CD4-positive, alpha-beta memory T cell (primary cell): Measurements from ENCODE around the gene HNRNPC. TPM values are rescaled to one million over a fixed set of nuclear protein-coding genes. Genes with fewer than 3 reads are reported as not detected.
"Not testable (repeated sequence)": the region's sequence is repeated elsewhere in the genome, so short reads cannot be mapped to it uniquely, and the experiment has no call there.

Experiments
- CTCF ChIA-PET: fragments of 350-600 bp; sonication (Branson Sonifier 250); formaldehyde crosslinking; loops from one replicate; lab custom pipeline; 2021; ENCODE audit warnings: inconsistent platforms; ENCODE audit not compliant: partially characterized antibody; lab: Charles Lee
- POLR2A ChIA-PET: fragments of 350-600 bp; sonication (Branson Sonifier 250); formaldehyde crosslinking; loops from one replicate; lab custom pipeline; 2021; ENCODE audit not compliant: partially characterized antibody; lab: Charles Lee
- DNase-seq, 5 donors: peaks; one replicate each; pipeline versions ENCODE4 v3.0.0 to v3.0.0-alpha.2; 2020 to 2022; ENCODE audit warnings: mixed read lengths in 1 of 5
- H3K27ac ChIP-seq: one replicate; pipeline ENCODE4 v1.7.0; 2013; ENCODE audit warnings: low read depth, low read length
- H3K27me3 ChIP-seq: 2 replicates; pipeline ENCODE4 v1.7.0; 2013; ENCODE audit warnings: mild to moderate bottlenecking, low read length, moderate library complexity; ENCODE audit not compliant: insufficient read depth
- H3K36me3 ChIP-seq: 2 replicates; pipeline ENCODE4 v1.7.0; 2013; ENCODE audit warnings: mild to moderate bottlenecking, low read length, moderate library complexity; ENCODE audit not compliant: insufficient read depth
- H3K4me1 ChIP-seq: 2 replicates; pipeline ENCODE4 v1.7.0; 2013; ENCODE audit warnings: mild to moderate bottlenecking, low read length, moderate library complexity; ENCODE audit not compliant: insufficient read depth
- H3K4me3 ChIP-seq, 2 donors: one replicate each; pipeline ENCODE4 v1.7.0; 2013; ENCODE audit warnings: low read length in 2 of 2, mild to moderate bottlenecking in 1 of 2
- H3K9me3 ChIP-seq, 2 donors: one replicate each; pipeline ENCODE4 v1.7.0; 2013; ENCODE audit warnings: low read length in 2 of 2, control low read depth in 1 of 2; ENCODE audit not compliant: control insufficient read depth in 1 of 2
- H3K27ac Mint-ChIP-seq, 7 donors: one replicate each; pipeline ENCODE4 v1.8.0; 2020 to 2021; ENCODE audit warnings: mixed read lengths in 7 of 7, mild to moderate bottlenecking in 6 of 7, inconsistent platforms in 3 of 7, moderate library complexity in 3 of 7
- H3K27me3 Mint-ChIP-seq, 2 donors: one replicate each; pipeline ENCODE4 v1.8.0; 2020 to 2021; ENCODE audit warnings: mixed read lengths in 2 of 2
- H3K36me3 Mint-ChIP-seq, 2 donors: one replicate each; pipeline ENCODE4 v1.8.0; 2020 to 2021; ENCODE audit warnings: mixed read lengths in 2 of 2, inconsistent platforms in 1 of 2, mild to moderate bottlenecking in 1 of 2
- H3K4me1 Mint-ChIP-seq, 4 donors: one replicate each; pipeline ENCODE4 v1.8.0; 2020 to 2021; ENCODE audit warnings: mixed read lengths in 4 of 4, mild to moderate bottlenecking in 1 of 4
- H3K4me3 Mint-ChIP-seq, 8 donors: one replicate each; pipeline ENCODE4 v1.8.0; 2020 to 2021; ENCODE audit warnings: mixed read lengths in 8 of 8, mild to moderate bottlenecking in 7 of 8, moderate library complexity in 6 of 8, inconsistent platforms in 3 of 8
- H3K9me3 Mint-ChIP-seq, 8 donors: one replicate each; pipeline ENCODE4 v1.8.0; 2020 to 2021; ENCODE audit warnings: mixed read lengths in 8 of 8, mild to moderate bottlenecking in 5 of 8, inconsistent platforms in 3 of 8, moderate library complexity in 1 of 8
- intact Hi-C: fragments of 100-400 bp; cut with micrococcal nuclease; formaldehyde crosslinking; loops from one replicate; pipeline ENCODE4 v1.15.1; 2023
- polyA plus RNA-seq, 2 donors: library from polyadenylated mRNA; unstranded; fragments of 300-500 nt; fragmentation: Illumina TruSeq; gene quantifications; one replicate each; pipeline ENCODE4 v1.2.3, GENCODE V29; 2021
- total RNA-seq, 2 experiments: library from RNA; stranded (reverse); gene quantifications; one replicate each; pipeline ENCODE4 v1.2.3, GENCODE V29; 2021

Gene HNRNPC
- total and polyA plus RNA-seq, 4 experiments from 2014 or later, result 538 to 1,178 (median 622) TPM

DNA sequence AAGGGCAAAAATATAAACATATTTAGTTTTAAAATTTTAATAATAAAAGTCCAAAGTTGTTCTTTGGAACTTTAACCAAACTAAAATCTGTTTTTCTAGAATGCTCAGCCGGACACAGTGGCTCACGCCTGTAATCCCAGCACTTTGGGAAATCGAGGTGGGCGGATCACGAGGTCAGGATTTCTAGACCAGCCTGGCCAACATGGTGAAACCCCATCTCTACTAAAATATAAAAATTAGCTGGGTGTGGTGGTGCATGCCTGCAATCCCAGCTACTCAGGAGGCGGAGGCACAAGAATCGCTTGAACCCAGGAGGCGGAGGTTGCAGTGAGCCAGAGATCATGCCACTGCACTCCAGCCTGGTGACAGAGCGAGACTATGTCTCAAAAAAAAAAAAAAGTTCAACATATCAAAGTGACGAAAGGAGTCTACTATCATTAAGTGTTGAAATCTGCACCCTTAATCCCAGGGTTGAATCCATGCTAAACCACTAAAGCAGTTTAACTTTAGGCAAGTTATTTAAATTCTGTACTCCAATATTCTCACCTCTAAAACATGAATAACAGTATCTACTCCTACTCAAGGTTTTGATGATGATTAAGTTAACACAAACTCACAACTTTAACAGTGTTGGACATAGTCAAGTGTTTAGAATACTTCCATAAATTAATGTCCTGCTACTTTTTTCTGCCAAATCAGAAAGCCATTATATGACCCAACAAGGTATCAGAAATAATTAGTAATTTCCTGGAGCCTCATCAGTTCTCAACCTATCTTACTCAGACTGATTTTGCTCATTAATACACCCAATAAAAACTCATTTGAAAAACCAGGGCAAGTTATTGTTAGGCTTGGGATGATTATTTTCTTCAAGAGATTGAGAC is 11.0 kb downstream of the HNRNPC start:
- Mint-ChIP-seq H3K27me3 (no peaks in the 10 kb centered on the region), H3K4me1 (peaks cover 60 to 95% (median 78%) of the 10 kb centered on the region in 4 donors), H3K4me3 (peak overlapping the region; percentile 12 to 82 (median 68)), H3K9me3 (no peaks in the 10 kb centered on the region), H3K36me3 (peaks cover 55 to 73% of the 10 kb centered on the region in 2 donors), H3K27ac (peak overlapping the region in 5 of 7 donors; percentile 3 to 81 (median 36))
- CTCF ChIA-PET, result interaction anchor here (0.7 kb wide), 1 partner anchor 948 kb away, joined by 4 read pairs; no protein-coding TSS in a partner anchor
- POLR2A ChIA-PET, result interaction anchor here (1.0 to 6.4 kb wide), 3 partner anchors 7 to 19 kb away, joined by 3 to 85 read pairs (median 10); no protein-coding TSS in a partner anchor
- Histone ChIP-seq H3K27me3 (no peaks in the 10 kb centered on the region), H3K9me3 (no peaks in the 10 kb centered on the region), H3K27ac (no peak overlapping the region), H3K4me3 (no peak overlapping the region), H3K36me3 (peaks cover 33% of the 10 kb centered on the region), H3K4me1 (peaks cover 93% of the 10 kb centered on the region)
- intact Hi-C loops, result no loop called here
- DNase-seq, result peak in 1 of 5 donors; percentile 1

GRCh38 chr14:21257394-21257909 is 11.8 kb downstream of the HNRNPC start:
- POLR2A ChIA-PET, result interaction anchor here (0.8 to 6.4 kb wide), 6 partner anchors 8 to 198 kb away, joined by 3 to 85 read pairs (median 4); partner anchors contain the start of genes CHD8 and SUPT16H
- Mint-ChIP-seq H3K9me3 (no peaks in the 10 kb centered on the region), H3K27me3 (no peaks in the 10 kb centered on the region), H3K27ac (peak overlapping the region; percentile 14 to 90 (median 78)), H3K4me3 (peak overlapping the region; percentile 69 to 82 (median 76)), H3K4me1 (peaks cover 56 to 91% (median 73%) of the 10 kb centered on the region in 4 donors), H3K36me3 (peaks cover 50 to 72% of the 10 kb centered on the region in 2 donors)
- intact Hi-C loops, result no loop called here
- H3K4me1 ChIP-seq, result peaks cover 89% of the 10 kb centered on the region
- peaks cover 32% of the 10 kb centered on the region for H3K36me3 ChIP-seq
- no peak for DNase-seq
- H3K9me3 ChIP-seq, result no peaks in the 10 kb centered on the region
- H3K27ac ChIP-seq, result peak overlapping the region; percentile 27
- CTCF ChIA-PET, result interaction anchor here (0.7 to 2.4 kb wide), 4 partner anchors 11 to 948 kb away, joined by 3 to 10 read pairs (median 4); no protein-coding TSS in a partner anchor
- no peaks in the 10 kb centered on the region for H3K27me3 ChIP-seq
- H3K4me3 ChIP-seq, result peak overlapping the region in 1 of 2 donors; percentile 1

- CTCF ChIA-PET, result interaction anchor here (0.6 to 2.6 kb wide), 9 partner anchors 8 to 35 kb away, joined by 3 to 13 read pairs (median 3); no protein-coding TSS in a partner anchor
- Histone ChIP-seq H3K4me1 (peaks cover 89% of the 10 kb centered on the region), H3K27me3 (no peaks in the 10 kb centered on the region), H3K9me3 (no peaks in the 10 kb centered on the region), H3K36me3 (peaks cover 31% of the 10 kb centered on the region), H3K27ac (peak overlapping the region; percentile 27), H3K4me3 (peak overlapping the region in 1 of 2 donors; percentile 1)
- no peaks in the 10 kb centered on the region for H3K27me3 Mint-ChIP-seq
- DNase-seq, result no peak
- H3K4me3 Mint-ChIP-seq, result peak overlapping the region; percentile 69 to 82 (median 76)
- intact Hi-C loops, result loop anchor here (1.0 kb wide), 1 partner anchor 9 kb away; no protein-coding TSS in a partner anchor
- peaks cover 55 to 91% (median 73%) of the 10 kb centered on the region in 4 donors for H3K4me1 Mint-ChIP-seq
- H3K36me3 Mint-ChIP-seq, result peaks cover 48 to 71% of the 10 kb centered on the region in 2 donors
- H3K27ac Mint-ChIP-seq, result peak overlapping the region; percentile 14 to 90 (median 78)
- POLR2A ChIA-PET, result interaction anchor here (0.7 to 6.4 kb wide), 9 partner anchors 8 to 199 kb away, joined by 3 to 85 read pairs (median 4); partner anchors contain the start of genes CHD8 and SUPT16H
- no peaks in the 10 kb centered on the region for H3K9me3 Mint-ChIP-seq
Measured at GRCh38 chr14:21256539-21257393, 12.5 kb downstream of the HNRNPC start.

- H3K9me3 ChIP-seq, H3K4me3 ChIP-seq, DNase-seq, H3K27ac ChIP-seq, H3K27me3 ChIP-seq, H3K9me3 Mint-ChIP-seq, H3K27me3 Mint-ChIP-seq: not testable (repeated sequence)
- Mint-ChIP-seq H3K4me1 (peaks cover 50 to 88% (median 71%) of the 10 kb centered on the region in 4 donors), H3K36me3 (peaks cover 48 to 72% of the 10 kb centered on the region in 2 donors), H3K27ac (peak overlapping the region; percentile 0 to 81 (median 58)), H3K4me3 (peak overlapping the region in 7 of 8 donors; percentile 37 to 78 (median 71))
- peaks cover 29% of the 10 kb centered on the region for H3K36me3 ChIP-seq
- CTCF ChIA-PET, result interaction anchor here (1.0 to 2.6 kb wide), 7 partner anchors 9 to 40 kb away, joined by 3 to 13 read pairs (median 3); no protein-coding TSS in a partner anchor
- POLR2A ChIA-PET, result interaction anchor here (0.7 to 6.4 kb wide), 8 partner anchors 9 to 200 kb away, joined by 3 to 85 read pairs (median 4); partner anchors contain the start of gene CHD8
- H3K4me1 ChIP-seq, result peaks cover 86% of the 10 kb centered on the region
- intact Hi-C loops, result loop anchor here (1.0 kb wide), 1 partner anchor 9 kb away; no protein-coding TSS in a partner anchor
Measured at GRCh38 chr14:21256102-21256447, 13.2 kb downstream of the HNRNPC start.

- ChIA-PET POLR2A (interaction anchor here (0.9 to 6.4 kb wide), 5 partner anchors 10 to 25 kb away, joined by 3 to 85 read pairs (median 10); no protein-coding TSS in a partner anchor), CTCF (interaction anchor here (1.0 to 2.6 kb wide), 8 partner anchors 9 to 40 kb away, joined by 3 to 13 read pairs (median 3); no protein-coding TSS in a partner anchor)
- Mint-ChIP-seq H3K4me3 (peak overlapping the region in 7 of 8 donors; percentile 37 to 75 (median 63)), H3K36me3 (peaks cover 52 to 72% of the 10 kb centered on the region in 2 donors), H3K27me3 (no peaks in the 10 kb centered on the region), H3K4me1 (peaks cover 51 to 91% (median 72%) of the 10 kb centered on the region in 4 donors), H3K27ac (peak overlapping the region; percentile 0 to 81 (median 58)), H3K9me3 (no peaks in the 10 kb centered on the region)
- no peaks in the 10 kb centered on the region for H3K9me3 ChIP-seq
- no peak overlapping the region for H3K27ac ChIP-seq
- no peak for DNase-seq
- intact Hi-C loops, result loop anchor here (1.0 kb wide), 1 partner anchor 8 kb away; no protein-coding TSS in a partner anchor
- H3K36me3 ChIP-seq, result peaks cover 32% of the 10 kb centered on the region
- H3K4me1 ChIP-seq, result peaks cover 81% of the 10 kb centered on the region
- H3K27me3 ChIP-seq, result no peaks in the 10 kb centered on the region
- no peak overlapping the region for H3K4me3 ChIP-seq
Measured at GRCh38 chr14:21255385-21256101, 13.7 kb downstream of the HNRNPC start.
